Spleen (tissue), 7 donors: ENCODE data around the gene PHB1.

ENCODE experiments used
- POLR2A ChIP-seq, 3 donors: fragments of 450-650 bp; IDR thresholded peaks; one replicate each; pipeline ENCODE4 v1.5.1; 2017; ENCODE audit warnings: antibody characterized with exemption in 3 of 3, mild to moderate bottlenecking in 1 of 3
- TF ChIP-seq, protein P1 (sequence below), 11 experiments: fragments of 200-600 bp in 7 of 11; fragments of 450-650 bp in 4 of 11; sonication (generic) in 4 of 11; IDR thresholded peaks in 8 of 11; conservative IDR thresholded peaks in 3 of 11; 1 replicate in 7 of 11; 2 replicates in 4 of 11; pipeline versions ENCODE4 v1.4.0 to v1.8.0; 2016 to 2021; ENCODE audit warnings: antibody characterized with exemption in 11 of 11, inconsistent platforms in 4 of 11, mild to moderate bottlenecking in 1 of 11
- donor health status: DM: no; HTN: no; CAD: no; lungs with moderate emphysema.
- donor health status: DM: no; HTN: no; CAD: no.
- donor health status: DM: no; HTN: no; CAD: no.

GRCh38 chr17:49455272-49455861, 40.7 kb upstream of the PHB1 start:
- TF ChIP-seq, protein P1, sequence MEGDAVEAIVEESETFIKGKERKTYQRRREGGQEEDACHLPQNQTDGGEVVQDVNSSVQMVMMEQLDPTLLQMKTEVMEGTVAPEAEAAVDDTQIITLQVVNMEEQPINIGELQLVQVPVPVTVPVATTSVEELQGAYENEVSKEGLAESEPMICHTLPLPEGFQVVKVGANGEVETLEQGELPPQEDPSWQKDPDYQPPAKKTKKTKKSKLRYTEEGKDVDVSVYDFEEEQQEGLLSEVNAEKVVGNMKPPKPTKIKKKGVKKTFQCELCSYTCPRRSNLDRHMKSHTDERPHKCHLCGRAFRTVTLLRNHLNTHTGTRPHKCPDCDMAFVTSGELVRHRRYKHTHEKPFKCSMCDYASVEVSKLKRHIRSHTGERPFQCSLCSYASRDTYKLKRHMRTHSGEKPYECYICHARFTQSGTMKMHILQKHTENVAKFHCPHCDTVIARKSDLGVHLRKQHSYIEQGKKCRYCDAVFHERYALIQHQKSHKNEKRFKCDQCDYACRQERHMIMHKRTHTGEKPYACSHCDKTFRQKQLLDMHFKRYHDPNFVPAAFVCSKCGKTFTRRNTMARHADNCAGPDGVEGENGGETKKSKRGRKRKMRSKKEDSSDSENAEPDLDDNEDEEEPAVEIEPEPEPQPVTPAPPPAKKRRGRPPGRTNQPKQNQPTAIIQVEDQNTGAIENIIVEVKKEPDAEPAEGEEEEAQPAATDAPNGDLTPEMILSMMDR (IDR thresholded peaks at IDR 0.05 in 8 of 11, conservative IDR thresholded peaks at IDR 0.05 in 3 of 11) = no peak
- no peak for TF ChIP-seq POLR2A (IDR thresholded peaks at IDR 0.05)
